ENCODE data around the gene ZGPAT.
A peak's percentile ranks its signal among the peaks of the same experiment; 100 is the strongest.
"Not testable (repeated sequence)": the region's sequence is repeated elsewhere in the genome, so short reads cannot be mapped to it uniquely, and the experiment has no call there.

ZGPAT gene

GRCh38 chr20:63703471-63703975, 4.3 kb upstream of the ZGPAT start:
- no peak for DNase-seq

DNA sequence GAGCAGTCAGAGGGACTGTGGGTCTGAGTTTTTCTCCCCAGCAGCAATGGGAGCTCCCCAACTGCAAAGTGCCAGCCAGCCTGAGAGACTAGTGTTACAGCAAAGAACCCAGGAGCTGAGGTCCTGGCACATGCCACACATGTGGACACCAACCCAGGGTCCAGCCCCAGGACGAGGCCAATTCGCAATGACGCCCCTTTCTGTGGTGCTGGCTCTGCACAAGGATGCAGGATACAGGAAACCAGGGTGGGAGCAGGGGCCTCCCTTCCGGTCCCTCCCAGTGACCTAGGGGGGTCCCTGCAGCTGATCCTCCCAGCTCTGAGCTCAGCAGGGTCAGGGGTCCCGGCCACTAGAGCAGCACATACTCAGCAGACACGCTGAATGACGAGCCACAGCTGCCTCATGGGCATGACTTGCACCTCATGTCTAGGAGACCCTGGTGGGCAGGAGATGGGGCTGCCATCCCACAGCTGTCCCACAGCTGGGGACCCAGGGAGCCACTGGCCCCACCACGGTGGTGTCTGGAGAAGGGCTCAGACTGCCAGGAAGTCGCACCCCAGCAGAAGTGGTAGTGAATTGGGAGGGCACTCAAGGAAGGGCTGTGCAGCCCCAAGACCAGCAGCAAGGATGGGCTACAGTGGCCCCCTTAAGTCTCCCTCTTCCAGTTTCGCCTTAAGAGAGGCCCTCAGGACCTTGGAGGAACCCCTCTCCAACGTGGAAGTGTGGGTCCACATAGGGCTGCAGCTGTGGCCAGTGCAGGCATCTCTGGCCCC, 3.7 kb upstream of the ZGPAT start:
- no peak for DNase-seq

DNA sequence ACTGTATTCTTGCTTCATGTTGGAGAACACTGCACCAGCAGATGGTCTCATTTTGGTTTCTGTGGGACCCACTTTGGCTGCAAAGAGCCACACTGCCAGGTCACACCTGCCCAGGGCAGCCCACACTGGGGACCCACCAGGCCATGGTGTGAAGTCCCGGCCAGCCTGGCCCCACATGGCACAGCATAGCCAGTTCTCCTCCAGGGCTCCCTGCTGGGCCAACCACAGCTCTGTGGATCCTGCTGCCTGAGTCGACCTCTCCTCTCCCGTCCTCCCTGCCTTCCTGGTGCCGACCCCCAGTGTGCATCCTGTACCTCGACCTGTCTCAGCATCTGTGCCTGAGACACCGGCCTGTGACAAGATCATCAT, 3.1 kb upstream of the ZGPAT start:
- no peak for DNase-seq

DNA sequence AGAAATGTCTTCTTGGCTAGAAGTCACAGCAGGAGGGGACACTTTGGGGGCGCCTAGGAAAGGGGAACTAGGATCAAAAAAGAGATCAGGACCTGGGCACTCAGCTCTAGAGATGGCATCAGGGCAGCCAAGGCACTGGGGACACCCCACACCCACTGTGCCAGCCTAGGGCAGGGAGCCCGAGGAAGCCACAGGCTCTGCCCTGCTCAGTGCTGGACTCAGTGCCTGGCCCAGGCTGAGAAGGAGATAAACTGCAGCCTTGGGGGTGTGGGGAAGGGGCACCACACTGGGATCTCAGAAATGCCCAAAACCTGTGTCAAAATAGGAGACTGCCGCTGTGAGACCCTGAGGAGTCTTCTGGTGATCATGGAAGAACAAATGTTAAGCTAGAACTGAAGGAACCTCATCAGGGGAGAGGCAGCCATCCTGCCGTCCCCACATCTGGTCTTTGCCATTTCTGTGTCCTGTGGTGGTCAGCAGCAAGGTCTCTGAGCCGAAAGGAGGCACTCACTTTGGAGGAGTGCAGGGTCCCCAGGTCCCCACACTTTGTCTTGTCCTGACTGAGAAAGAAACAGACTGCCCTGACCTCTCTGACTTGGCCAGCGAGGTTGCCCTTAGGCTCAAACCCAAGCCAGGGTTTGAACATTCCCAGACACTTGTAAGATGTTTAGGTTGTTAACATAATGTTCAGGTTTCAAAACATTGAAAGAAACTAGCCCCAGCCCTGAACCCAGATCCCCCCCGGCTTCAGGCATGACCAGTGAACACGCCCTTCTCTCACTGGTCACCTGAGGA, 2.4 kb upstream of the ZGPAT start:
- no peak for DNase-seq

- DNase-seq: no peak
Measured at GRCh38 chr20:63706027-63706695, 1.7 kb upstream of the ZGPAT start.

DNA sequence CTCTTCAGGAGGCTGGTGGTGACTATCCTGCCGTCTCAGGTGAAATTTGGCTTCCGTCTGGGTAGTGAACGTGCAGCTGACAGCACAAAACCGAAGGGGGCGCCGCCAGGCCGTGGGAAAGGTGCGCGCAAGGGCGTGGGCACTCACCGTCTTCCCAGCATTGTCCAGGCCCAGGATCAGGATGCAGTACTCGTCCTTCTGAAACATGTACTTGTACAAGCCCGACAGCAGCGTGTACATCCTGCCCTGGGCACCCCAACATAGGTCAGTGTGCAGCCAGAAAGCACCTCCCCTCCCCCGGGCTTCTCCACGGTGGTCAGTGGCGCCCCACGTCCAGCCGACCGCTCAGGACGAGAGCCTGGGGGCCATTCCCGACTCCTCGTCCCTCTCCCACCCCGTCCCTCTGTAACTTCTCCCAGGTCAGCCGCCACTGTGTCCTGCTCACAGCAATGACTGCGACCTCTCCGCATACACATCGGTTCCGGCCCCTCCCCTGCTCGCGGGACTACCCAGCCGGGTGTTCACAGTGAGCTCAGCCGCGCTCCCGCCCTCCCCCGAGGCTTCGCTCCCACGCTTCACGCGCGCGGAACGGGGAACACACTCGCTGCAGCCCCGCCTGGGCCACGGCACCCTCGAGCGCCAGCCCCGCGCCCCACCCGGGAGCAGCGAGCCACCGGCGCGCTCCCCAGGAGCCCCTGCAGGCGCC, 834 bp upstream of the ZGPAT start:
- DNase-seq: peak; percentile 72

DNA sequence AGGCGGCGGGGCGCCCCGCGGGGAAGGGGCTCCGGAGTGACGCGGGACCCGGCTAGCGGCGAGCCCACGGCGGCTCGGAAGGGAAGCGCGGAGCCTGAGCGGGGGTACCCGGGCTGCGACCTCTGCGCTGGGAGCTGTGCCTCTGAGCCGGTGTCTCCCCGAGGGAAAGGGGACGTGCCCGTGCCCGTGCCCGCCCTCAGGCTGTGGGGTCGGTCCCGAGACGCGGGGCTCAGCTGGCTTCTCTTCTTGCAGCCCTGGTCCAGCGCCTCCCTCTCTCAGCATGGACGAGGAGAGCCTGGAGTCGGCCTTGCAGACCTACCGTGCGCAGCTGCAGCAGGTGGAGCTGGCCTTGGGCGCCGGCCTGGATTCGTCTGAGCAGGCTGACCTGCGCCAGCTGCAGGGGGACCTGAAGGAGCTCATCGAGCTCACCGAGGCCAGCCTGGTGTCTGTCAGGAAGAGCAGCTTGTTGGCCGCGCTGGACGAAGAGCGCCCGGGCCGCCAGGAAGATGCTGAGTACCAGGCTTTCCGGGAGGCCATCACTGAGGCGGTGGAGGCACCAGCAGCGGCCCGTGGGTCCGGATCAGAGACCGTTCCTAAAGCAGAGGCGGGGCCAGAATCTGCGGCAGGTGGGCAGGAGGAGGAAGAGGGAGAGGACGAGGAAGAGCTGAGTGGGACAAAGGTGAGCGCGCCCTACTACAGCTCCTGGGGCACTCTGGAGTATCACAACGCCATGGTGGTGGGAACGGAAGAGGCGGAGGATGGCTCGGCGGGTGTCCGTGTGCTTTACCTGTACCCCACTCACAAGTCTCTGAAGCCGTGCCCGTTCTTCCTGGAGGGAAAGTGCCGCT, 686 bp downstream of the ZGPAT start:
- peak; percentile 9 for DNase-seq

DNA sequence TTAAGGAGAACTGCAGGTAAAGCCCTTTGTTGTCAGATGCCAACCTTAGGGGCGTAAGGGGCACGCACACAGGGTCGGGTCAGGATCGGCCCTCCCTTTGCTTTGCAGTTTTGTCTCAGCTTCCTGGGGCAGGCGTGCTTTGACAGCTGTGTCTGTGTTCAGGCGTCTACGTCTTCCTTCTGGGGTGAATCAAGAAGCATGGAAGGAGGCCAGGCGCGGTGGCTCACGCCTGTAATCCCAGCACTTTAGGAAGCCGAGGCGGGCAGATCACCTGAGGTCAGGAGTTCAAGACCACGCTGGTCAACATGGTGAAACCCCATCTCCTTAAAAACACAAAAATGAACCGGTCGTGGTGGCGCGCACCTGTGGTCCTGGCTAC, 1.3 kb downstream of the ZGPAT start:
- no peak for DNase-seq

GRCh38 chr20:63711085-63711645, 3.3 kb downstream of the ZGPAT start:
- DNase-seq: no peak

DNA sequence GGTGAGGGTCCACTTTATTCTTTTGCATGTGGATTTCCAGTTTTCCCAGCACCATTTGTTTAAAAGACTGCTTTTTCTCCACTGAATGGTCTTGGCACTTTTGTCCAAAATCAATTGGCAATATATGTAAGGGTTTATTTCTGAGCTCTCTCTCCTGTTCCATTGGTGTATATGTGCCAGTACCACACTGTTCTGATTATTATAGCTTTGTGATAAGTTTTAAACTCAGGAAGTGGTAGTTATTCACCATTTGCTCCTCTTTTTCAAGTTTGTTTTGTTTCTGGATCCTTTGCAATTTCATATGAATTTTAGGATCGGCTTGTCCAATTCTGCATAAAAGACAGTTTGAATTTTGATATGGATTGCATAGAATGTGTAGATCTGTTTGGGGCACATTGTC, 4.4 kb downstream of the ZGPAT start:
- no peak for DNase-seq

- DNase-seq: no peak
Measured at GRCh38 chr20:63714858-63715257, 7.0 kb downstream of the ZGPAT start.

DNA sequence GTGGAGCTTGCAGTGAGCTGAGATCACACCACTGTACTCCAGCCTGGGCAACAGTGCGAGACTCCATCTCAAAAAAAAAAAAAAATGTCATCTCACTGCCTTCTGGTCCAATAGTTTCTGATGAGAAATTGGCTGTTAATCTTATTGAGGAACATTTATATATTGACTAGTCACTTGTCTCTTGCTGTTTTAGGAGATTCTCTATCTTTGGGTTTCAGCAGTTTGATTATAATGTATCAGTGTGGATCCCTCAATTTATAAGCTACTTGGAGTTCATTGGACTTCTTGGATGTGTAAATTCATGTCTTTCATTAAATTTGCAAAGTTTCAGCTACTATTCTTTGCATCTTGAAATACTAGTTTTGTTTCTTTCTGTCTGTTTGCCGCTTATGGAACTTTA, 11.2 kb downstream of the ZGPAT start:
- DNase-seq: no peak

DNA sequence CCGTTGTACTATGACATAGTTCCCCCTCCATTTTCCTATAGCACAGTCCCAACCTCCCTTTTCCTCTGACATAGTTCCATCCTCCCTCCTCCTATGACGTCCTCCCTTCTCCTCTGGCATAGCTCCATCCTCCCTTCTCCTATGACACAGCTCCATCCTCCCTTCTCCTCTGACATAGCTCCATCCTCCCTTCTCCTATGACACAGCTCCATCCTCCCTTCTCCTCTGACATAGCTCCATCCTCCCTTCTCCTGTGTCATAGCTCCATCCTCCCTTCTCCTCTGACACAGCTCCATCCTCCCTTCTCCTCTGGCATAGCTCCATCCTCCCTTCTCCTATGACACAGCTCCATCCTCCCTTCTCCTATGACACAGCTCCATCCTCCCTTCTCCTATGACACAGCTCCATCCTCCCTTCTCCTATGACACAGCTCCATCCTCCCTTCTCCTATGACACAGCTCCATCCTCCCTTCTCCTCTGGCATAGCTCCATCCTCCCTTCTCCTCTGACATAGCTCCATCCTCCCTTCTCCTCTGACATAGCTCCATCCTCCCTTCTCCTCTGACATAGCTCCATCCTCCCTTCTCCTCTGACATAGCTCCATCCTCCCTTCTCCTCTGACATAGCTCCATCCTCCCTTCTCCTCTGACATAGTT, 15.3 kb downstream of the ZGPAT start:
- DNase-seq: not testable (repeated sequence)

DNA sequence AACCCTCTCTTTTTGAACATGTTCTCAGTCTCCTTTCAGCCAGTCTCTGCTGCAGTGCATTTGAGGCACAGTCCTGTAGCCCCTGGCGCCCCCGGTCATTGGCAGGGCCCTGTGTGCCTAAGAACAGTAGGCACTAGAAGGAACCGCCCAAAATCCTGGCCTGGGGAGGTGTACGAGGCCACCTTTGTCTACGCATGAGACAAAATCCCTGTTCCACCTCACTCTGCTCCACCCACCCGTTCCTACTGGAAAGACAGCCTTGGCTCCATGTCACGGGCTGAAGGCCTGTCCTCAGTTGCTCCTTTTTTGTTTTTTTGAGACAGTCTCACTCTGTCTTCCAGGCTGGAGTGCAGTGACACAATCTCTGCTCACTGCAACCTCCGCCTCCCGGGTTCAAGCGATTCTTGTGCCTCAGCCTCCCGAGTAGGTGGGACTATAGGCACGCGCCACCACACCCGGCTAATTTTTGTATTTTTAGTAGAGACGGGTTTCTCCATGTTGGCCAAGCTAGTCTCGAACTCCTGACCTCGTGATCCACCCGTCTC, 22.4 kb downstream of the ZGPAT start:
- DNase-seq: not testable (repeated sequence)

DNA sequence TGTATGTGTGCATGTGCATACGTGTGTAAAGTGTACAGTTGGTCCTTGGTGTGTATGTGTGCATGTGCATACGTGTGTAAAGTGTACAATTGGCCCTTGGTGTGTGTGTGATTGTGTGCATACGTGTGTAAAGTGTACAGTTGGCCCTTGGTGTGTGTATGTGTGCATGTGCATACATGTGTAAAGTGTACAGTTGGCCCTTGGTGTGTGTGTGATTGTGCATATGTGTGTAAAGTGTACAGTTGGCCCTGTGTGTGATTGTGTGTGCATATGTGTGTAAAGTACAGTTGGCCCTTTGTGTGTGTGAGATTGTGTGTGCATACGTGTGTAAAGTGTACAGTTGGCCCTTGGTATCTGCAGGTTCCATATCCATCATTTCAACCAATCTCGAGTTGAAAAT, 23.6 kb downstream of the ZGPAT start:
- no peak for DNase-seq

DNA sequence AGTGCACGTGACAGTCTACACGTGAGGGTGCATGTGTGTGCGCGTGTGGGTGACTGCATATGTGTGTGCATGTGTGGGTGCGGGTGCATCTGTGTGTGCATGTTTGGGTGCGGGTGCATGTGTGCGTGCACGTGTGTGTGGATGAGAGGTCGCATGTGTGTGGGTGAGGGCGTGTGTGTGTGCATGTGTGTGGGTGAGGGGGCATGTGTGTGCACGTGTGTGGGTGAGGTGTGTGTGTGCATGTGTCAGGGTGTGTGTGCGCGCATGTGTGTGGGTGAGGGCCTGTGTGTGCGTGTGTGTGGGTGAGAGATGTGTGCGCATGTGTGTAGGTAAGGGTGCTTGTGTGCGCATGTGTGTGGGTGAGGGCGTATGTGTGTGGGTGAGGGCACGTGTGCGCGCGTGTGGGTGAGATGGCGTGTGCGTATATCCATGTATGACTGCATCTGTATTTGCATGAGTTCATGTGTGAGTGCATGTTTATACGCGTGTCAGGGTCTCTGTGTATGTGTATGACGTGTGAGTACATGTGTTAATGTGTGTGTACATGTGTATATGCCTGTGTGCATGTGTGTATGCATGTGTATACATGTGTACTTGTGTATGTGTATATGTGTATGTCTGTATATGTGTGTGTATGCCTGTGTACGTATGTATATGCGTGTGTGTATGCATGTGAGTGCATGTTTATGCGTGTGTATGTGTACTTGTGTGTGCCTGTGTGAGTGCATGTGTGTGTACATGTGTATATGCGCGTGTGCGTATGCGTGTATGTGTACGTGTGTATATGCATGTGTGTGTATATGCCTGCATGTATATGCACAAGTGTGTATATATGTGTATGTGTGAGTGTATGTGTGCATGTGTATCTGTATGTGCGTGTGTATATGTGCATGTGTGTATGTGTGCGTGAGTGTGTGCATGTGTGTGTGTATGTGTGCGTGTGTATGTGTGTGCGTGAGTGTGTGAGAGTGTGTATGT, 24.6 kb downstream of the ZGPAT start:
- DNase-seq: no peak

DNA sequence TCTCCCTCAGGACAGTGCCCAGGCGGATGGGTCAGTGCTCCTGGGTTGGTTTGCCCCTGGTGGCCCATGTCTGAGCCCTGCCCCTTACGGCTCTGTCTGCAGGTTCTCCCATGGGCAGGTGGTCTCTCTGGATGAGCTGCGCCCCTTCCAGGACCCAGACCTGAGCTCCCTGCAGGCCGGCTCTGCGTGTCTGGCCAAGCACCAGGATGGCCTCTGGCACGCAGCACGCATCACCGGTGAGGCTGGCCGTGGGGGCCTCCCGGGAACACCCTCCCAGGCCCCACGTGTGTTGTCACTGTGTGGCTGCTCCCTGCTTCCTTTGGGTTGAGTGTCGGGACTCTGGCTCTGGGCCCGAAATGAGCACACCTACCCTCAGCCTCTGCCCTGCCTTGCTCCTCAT, 25.3 kb downstream of the ZGPAT start:
- DNase-seq: no peak

GRCh38 chr20:63733579-63734081, 25.8 kb downstream of the ZGPAT start:
- no peak for DNase-seq
